HG03097 (cell line): ENCODE data around the gene PNPLA2.

Experiments used
- ATAC-seq: cut with Tn5 transposase; IDR thresholded peaks from one replicate; pipeline ENCODE4 v1.9.1; 2021; ENCODE audit not compliant: unreplicated experiment, low FRiP score

PNPLA2 gene

DNA sequence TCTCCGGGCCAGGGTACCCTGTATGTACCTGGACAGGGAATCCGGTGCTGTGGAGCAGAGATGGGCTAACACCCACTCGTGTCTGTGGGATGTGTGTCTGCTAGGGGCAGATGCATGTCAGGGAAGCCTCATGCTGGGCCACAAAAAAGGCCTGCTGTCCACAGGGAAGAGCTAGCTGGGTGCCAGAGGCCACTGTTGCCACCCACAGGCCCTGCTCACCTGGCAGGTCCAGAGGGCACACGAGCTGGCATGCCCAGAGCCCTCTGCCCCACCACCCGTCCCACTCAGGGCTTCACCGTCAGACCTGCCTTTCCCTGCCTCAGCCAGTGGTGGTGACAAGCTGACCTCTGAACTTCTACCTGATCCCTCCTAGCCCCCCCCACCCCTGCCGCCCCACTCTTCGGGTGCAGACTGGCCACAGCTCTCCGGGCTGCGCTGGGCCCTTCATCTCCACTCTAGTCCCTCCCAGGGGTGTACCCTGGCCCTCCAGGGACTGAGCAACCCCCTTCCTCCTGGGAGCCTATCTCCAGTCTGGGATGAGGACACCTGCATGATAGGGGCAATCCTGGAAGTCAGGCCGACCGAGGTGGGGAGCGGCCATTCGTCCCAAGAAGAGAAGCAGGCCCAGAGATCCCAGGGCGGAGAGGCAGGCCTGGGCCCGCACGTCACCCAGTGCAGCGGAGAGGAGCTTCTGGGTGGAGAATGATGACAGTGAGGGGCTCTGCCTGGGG lies 22.0 kb upstream of the PNPLA2 start:
- ATAC-seq = no peak

- ATAC-seq = peak; percentile 27
Observed at GRCh38 chr11:797296-798092, 21.2 kb upstream of the PNPLA2 start.

- peak; percentile 53 for ATAC-seq
Observed at GRCh38 chr11:798093-798713, 20.5 kb upstream of the PNPLA2 start, which contains the start of gene SLC25A22. TSS of gene SLC25A22 (minus strand) at chr11:798281. CDS start at chr11:795006, 3,275 bp downstream.

- no peak for ATAC-seq
Observed at GRCh38 chr11:799641-800316, 18.9 kb upstream of the PNPLA2 start.

GRCh38 chr11:800473-800872 lies 18.2 kb upstream of the PNPLA2 start:
- no peak for ATAC-seq

DNA sequence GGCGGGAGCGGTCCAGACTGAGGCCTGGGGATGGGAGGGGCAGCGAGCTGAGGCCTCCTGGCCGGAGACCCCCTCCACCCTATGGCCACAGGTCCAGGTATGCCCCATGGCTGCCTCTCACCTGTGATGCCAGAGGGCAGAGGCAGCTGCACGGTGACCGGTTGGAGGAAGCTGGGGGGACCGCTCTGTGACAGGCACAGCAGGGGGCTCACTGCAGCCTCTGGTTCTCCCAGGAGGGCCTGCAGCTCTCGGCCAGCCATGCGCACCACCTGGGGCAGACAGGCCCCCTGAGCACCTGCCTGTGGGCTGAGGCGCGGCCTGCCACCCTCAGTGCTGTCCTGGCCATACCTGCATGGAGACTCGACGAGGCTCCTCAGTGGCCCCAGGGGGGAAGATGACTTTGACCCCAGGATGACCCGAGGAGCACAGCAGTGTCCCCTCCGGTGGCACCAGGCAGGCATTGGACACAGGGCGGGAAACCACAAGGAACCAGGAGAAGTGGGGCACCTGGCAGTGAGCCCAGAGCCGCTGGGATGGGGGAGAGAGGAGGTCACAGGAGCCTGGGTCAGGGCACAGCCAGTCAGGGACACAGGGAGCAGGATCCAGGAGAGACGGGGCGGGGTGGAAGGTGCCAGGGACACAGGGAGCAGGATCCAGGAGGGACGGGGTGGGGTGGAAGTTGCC lies 17.5 kb upstream of the PNPLA2 start:
- ATAC-seq = no peak

GRCh38 chr11:802018-802617 lies 16.6 kb upstream of the PNPLA2 start:
- ATAC-seq = no peak

- ATAC-seq = no peak
Observed at GRCh38 chr11:802693-803466, 15.8 kb upstream of the PNPLA2 start.

DNA sequence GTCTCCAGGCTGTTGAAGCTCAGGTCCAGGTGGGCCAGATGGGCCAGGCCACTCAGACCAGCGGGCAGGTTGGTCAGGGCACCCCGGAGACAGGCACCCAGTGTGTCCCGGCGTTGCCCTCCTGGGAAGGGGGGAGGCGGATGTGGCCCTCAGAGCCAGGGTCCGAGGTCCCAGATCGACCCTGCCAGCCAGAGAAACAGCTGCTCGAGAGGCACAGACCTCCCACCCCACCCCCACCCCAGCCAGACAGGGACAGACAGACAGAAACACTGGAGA lies 15.3 kb upstream of the PNPLA2 start:
- no peak for ATAC-seq

- no peak for ATAC-seq
Observed at GRCh38 chr11:803770-804598, 14.7 kb upstream of the PNPLA2 start.

DNA sequence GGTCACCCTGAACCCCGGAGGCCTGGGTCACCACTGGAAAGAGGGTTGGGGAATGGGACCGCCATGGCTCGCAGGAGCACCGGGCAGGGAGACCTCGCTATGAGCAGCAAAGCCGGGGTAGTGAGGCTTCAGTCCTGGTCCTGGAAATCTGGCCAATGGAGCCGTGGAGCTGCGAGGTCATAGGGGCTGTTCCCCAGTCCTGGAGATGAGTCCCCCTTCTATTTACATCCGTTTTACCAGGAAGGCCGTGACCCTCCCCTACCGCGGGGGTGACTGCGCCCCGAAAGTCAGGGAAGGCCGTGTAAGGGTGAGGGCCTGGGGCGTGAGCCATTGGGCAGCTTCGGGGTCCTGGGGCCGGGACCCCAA lies 14.1 kb upstream of the PNPLA2 start:
- ATAC-seq = no peak

DNA sequence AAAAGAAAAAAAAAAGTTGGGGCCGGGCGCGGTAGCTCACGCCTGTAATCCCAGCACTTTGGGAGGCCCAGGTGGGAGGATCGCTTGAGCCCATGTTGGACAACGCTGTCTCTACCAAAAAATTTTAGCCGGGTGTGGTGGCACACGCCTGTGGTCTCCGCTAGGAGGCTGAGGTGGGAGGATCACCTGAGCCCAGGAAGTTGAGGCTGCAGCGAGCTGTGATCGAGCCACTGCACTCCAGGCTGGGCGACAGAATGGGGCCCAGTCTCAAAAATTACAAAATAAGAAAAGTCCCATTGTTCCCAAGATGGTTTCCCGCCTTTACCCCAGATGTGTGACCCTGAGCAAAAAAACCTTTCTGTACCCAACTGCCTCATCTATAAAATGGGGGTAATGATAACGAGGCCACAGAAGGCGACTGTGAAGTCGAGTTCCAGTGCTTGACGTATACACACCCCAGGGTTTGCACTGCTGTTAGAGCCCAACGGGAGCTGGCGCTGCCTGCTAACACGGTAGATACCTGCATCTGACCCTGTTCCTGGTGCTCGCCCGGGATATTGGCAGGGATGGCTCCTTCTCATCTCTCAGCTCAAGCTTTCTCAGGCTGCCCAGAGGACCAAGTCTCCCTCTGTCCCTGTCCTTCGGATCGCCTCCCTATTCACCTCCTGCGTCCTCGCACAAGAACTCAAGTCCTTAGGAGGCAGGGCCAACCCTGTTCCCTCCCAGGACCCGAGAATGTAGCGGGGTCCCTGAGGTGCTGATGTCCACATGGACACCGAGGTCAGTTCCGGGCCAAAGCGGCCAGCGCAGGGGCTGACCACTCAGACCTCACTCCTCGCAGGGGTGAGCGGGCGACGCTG lies 10.1 kb upstream of the PNPLA2 start:
- no peak for ATAC-seq

GRCh38 chr11:809287-810039 lies 9.3 kb upstream of the PNPLA2 start, which contains the start of gene RPLP2:
TSS of gene RPLP2 (plus strand) at chr11:809967. CDS start at chr11:810235, 268 bp downstream.
- ATAC-seq = peak; percentile 69

DNA sequence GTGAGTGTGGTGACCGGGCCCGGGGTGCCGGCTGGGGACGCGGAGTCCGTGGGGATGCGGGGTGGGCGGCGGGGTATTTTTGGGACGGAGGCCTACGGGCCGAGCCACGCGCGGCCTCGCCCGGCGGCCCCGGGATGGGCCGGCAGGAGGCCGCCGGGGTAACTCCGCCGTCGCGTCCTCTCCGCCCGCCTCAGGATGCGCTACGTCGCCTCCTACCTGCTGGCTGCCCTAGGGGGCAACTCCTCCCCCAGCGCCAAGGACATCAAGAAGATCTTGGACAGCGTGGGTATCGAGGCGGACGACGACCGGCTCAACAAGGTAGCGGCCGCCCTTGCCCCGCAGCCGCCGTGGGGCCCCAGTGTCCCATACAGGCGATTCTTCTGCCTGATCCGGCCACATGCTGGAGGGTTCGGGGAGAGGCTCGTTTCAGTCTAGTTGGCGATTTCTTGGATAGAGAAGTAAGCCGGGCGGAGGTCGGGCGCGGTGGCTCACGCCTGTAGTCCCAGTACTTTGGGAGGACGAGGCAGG lies 8.6 kb upstream of the PNPLA2 start:
- ATAC-seq = no peak

GRCh38 chr11:811446-812245 lies 7.1 kb upstream of the PNPLA2 start:
- ATAC-seq = no peak

GRCh38 chr11:812390-812789 lies 6.3 kb upstream of the PNPLA2 start:
- ATAC-seq = no peak
